HG03039 (cell line): ENCODE results near the gene CELA2B.
"Not testable (repeated sequence)": the region's sequence is repeated elsewhere in the genome, so short reads cannot be mapped to it uniquely, and the experiment has no call there.

Experiments
- ATAC-seq: cut with Tn5 transposase; IDR thresholded peaks from one replicate; pipeline ENCODE4 v1.9.1; 2021; ENCODE audit warnings: mild to moderate bottlenecking, moderate library complexity; ENCODE audit not compliant: unreplicated experiment

Gene CELA2B

GRCh38 chr1:15492596-15492995 is 16.7 kb downstream of the CELA2B start:
- ATAC-seq, result no peak

DNA sequence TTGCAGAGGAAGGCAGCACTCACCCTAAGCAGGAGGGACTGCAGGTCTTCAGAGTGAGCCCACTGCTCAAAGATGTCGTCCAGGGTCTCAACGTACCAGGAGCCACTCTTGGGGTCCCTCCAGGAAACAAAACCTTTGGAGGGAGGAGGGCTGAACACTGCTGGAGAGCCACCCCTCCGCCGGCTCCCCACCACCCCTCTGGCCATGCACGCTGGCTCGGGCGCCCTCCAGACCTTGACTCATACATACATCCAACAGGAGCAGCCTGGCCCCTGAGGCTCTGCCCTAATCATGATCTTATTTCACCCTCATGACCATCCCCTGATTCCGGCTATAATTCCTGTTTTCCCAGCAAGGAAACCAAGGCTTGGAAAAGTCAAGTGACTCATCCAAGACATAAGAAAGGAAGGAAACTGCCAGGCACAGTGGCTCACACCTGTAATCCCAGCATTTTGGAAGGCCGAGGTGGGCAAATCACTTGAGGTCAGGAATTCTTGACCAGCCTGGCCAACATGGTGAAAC is 18.0 kb downstream of the CELA2B start:
- ATAC-seq, result no peak

DNA sequence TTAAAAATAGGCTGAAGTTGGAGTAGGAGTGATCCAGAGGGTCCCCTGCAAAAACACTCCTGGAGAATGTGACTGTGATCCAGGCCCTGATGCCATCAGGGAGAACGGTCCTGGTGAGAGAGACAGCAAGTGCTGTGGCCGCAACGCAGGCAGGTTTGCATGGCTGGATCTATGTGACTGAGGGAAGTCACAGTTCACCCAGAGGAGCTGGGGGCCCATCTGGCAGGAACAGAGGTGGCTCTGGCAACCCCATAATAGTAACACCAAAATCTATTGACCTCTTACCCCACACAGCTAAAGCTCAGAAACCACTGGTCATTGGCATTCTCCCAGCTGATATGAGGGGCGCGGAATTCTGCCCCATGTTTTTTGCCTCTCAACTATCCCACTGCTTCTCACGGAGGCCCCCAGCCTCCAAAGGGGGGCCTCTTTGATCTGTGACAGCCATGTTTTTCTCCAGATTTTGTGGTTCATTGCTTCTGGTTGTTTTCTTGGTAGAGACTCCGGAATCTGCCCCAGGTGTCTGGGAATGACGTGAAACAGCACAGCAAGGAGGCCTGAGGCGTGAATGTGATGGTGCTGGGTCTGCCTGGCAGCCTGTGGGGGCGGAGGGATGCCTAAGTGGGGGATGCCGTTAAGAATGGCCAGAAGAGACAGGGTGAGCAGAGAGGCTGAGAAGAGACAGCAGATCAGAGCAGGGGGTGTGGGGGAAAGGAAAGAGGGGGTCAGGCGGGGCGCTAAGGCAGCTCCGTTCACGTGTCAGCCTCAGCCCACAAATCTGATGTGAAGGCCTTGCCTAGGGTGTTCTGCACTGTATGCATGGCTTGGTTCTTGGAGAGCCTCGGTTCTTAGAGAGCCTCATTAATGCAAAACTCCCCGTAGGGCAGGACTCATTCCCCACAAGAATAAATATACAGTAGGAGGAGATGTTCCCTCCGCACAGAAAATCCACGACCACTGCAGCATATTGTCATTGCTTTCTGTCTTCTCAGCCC is 24.6 kb downstream of the CELA2B start:
- no peak for ATAC-seq

- ATAC-seq, result no peak
These were observed 25.5 kb downstream of the CELA2B start for GRCh38 chr1:15501208-15502032.

- ATAC-seq, result no peak
These were observed 28.5 kb downstream of the CELA2B start for GRCh38 chr1:15504436-15504835.

DNA sequence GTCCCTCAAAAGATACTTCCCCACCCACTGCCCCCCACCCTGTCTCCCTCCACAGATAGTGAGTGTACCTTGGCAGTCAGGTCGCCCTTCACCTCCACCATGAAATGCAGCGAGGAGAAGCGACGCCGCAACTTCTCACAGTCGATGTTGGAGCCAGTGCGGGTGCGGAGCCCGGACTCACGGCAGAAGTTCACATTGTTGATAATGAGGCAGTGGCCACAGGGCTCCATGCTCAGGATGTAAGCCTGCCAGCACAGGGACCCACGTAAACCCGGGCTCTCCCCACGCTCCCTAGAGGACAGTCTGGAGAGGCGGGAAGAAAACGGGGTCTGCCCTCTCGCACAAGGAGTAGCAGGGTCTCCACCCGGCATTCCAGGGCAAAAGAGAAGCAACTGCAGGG is 30.9 kb downstream of the CELA2B start:
- no peak for ATAC-seq

- ATAC-seq, result no peak
These were observed 31.4 kb downstream of the CELA2B start for GRCh38 chr1:15507278-15507677.

DNA sequence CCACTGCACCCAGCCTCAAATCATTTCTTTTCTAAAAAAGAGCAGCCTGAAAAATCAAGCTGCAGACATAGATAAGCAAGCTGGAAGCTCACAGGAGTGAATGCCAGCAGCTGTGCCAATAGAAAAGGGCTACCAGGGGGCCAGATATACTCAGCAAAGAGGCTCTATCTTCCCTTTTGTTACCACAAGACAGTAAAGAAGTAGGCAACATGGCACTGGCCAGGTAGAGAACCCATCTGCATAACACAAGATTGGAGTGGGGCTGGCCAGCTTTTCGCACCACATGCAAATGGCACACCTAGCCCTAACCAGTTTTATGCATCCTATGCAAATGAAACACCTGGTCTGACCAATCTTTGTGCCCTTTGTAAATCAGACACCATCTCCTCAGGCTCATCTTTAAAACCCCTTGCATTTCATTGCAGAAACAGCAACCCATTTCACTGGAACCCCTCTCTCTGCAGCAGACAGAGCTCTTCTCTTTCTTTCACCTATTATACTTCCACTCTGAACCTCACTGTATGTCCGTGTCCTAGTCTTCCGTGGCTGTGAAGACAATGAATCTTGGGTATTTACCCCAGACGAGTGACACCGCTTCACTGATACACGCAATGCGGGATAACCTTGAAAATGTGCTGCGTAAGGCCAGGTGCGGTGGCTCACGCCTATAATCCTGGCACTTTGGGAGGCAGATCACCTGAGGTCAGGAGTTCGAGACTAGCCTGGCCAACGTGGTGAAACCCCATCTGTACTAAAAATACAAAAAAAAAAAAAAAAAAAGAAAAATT is 33.0 kb downstream of the CELA2B start:
- ATAC-seq, result no peak

DNA sequence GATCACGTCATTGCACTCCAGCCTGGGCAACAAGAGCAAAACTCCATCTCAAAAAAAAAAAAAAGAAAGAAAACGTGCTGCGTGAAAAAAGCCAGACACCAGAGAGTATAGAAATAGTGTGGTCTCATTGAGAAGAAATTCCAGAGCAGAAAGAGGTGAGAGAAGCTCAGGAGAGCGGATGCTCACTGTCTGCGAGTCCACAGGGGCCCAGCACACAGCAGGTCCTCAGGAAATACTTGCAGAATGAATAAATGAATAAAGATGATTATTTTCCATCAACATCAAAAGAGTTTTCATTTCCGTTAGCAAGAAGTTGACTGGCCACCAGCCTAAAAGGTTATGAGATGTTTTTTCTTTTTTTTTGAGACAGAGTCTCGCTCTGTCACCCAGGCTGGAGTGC is 33.7 kb downstream of the CELA2B start:
- no peak for ATAC-seq

GRCh38 chr1:15510611-15511405 is 34.9 kb downstream of the CELA2B start:
- no peak for ATAC-seq

DNA sequence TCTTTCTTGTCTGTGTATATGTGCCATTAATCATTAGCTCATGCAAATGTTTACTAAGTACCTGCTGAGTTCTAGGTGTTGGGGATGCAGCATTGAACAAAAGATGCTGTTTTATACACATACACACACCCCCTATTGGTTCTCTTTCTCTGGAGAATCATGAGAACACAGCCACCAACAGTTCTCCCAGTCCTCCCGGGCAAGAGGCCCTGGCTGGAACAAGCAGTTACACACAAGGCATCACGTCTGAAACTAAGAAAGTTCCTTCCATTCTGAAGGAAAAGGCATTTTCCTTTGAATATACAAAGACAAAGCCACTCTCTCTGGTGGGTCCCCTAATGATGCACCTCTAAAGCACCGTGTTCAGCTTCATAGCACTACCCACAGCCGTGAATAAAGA is 37.3 kb downstream of the CELA2B start:
- ATAC-seq, result no peak

- no peak for ATAC-seq
These were observed 38.0 kb downstream of the CELA2B start for GRCh38 chr1:15513919-15514318.

- ATAC-seq, result not testable (repeated sequence)
These were observed 38.7 kb downstream of the CELA2B start for GRCh38 chr1:15514557-15514956.

- ATAC-seq, result no peak
These were observed 39.2 kb downstream of the CELA2B start for GRCh38 chr1:15515022-15515663.

DNA sequence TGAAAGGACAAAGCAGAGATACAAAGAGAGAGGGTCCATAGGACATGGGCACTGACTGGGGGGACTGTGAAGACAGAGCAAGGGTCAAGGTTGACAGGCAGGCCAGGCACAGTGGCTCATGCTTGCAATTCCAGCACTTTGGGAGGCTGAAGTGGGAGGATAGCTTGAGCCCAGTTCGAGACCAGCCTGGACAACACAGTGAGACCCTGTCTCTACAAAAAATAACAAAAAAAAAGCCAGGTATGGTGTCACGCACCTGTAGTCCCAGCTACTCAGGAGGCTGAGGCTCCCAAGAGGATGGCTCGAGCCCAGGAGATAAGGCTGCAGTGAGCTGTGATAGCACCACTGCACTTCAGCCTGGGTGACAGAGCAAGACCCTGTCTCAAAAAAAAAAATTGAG is 43.7 kb downstream of the CELA2B start:
- ATAC-seq, result no peak

- ATAC-seq, result not testable (repeated sequence)
These were observed 45.5 kb downstream of the CELA2B start for GRCh38 chr1:15521206-15521906.

DNA sequence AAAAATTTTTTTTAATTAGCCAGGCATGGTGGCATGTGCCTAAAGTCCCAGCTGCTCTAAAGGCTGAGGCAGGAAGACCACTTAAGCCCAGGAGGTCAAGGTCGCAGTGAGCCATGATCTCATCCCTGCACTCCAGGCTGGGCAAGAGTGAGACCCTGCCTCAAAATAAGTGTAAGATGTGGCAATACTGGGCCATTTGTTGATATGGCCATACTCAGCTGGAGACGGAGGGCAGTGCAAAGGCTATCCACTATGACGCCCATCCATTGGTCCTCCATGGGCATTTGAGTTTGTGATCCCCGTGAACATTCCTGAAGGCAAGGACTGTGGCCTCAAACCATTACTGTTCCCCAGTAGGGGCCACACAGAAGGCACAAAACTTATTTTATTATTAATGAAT is 46.6 kb downstream of the CELA2B start:
- no peak for ATAC-seq

- no peak for ATAC-seq
These were observed 47.5 kb downstream of the CELA2B start for GRCh38 chr1:15523104-15524020.
